HepG2 (cell line): ENCODE measurements around the gene AP3D1. TPM values are rescaled to one million over a fixed set of nuclear protein-coding genes. Genes with fewer than 3 reads are reported as not detected.
A peak's percentile ranks its signal among the peaks of the same experiment; 100 is the strongest.

Experiments
- ARNT2 ChIP-seq: sonication (generic); formaldehyde crosslinking; IDR thresholded peaks from 2 replicates; pipeline ENCODE4 v1.8.0; 2022; ENCODE audit warnings: mild to moderate bottlenecking, low read depth, missing genetic modification reagents, moderate library complexity
- MIER3 ChIP-seq: IDR thresholded peaks from 2 replicates; pipeline ENCODE4 v1.6.1; 2016; ENCODE audit warnings: missing compliant biosample characterization, borderline replicate concordance
- MYC ChIP-seq: sonication (generic); formaldehyde crosslinking; IDR thresholded peaks from 2 replicates; pipeline ENCODE4 v1.9.0; 2021; ENCODE audit warnings: missing genetic modification reagents, borderline replicate concordance
- SIX4 ChIP-seq: sonication (generic); formaldehyde crosslinking; IDR thresholded peaks from 2 replicates; pipeline ENCODE4 v1.4.0; 2020; ENCODE audit warnings: missing genetic modification reagents
- SP4 ChIP-seq: sonication (generic); formaldehyde crosslinking; IDR thresholded peaks from 2 replicates; pipeline ENCODE4 v1.8.1; 2023; ENCODE audit warnings: mild to moderate bottlenecking, missing genetic modification reagents
- YEATS4 ChIP-seq: sonication (generic); formaldehyde crosslinking; IDR thresholded peaks from 2 replicates; pipeline ENCODE4 v1.4.0; 2020; ENCODE audit warnings: missing genetic modification reagents, borderline replicate concordance
- ZBTB3 ChIP-seq: sonication (generic); formaldehyde crosslinking; IDR thresholded peaks from 2 replicates; pipeline ENCODE4 v1.4.0; 2020; ENCODE audit warnings: low read depth, mild to moderate bottlenecking, moderate library complexity, missing genetic modification reagents, borderline replicate concordance
- ZBTB37 ChIP-seq: sonication (generic); formaldehyde crosslinking; IDR thresholded peaks from 2 replicates; pipeline ENCODE4 v1.4.0; 2020; ENCODE audit warnings: mild to moderate bottlenecking, missing genetic modification reagents
- ZNF136 ChIP-seq: sonication (generic); formaldehyde crosslinking; IDR thresholded peaks from 2 replicates; pipeline ENCODE4 v1.8.1; 2022; ENCODE audit warnings: low read depth, mild to moderate bottlenecking, moderate library complexity, missing genetic modification reagents
- ZNF18 ChIP-seq: sonication (generic); formaldehyde crosslinking; IDR thresholded peaks from 2 replicates; pipeline ENCODE4 v1.8.0; 2022; ENCODE audit warnings: mild to moderate bottlenecking, missing genetic modification reagents; ENCODE audit not compliant: insufficient replicate concordance
- ZNF280D ChIP-seq: sonication (generic); formaldehyde crosslinking; IDR thresholded peaks from 2 replicates; pipeline ENCODE4 v1.5.1; 2020; ENCODE audit warnings: mild to moderate bottlenecking, missing genetic modification reagents
- ZNF34 ChIP-seq: sonication (generic); formaldehyde crosslinking; IDR thresholded peaks from 2 replicates; pipeline ENCODE4 v1.4.0; 2020; ENCODE audit warnings: mild to moderate bottlenecking, missing genetic modification reagents, borderline replicate concordance
- ZNF414 ChIP-seq: sonication (generic); formaldehyde crosslinking; IDR thresholded peaks from 2 replicates; pipeline ENCODE4 v1.5.0; 2020; ENCODE audit warnings: missing genetic modification reagents
- ZNF567 ChIP-seq: sonication (generic); formaldehyde crosslinking; IDR thresholded peaks from 2 replicates; pipeline ENCODE4 v1.8.1; 2023; ENCODE audit warnings: mild to moderate bottlenecking, missing genetic modification reagents, borderline replicate concordance
- ZNF784 ChIP-seq: sonication (generic); formaldehyde crosslinking; IDR thresholded peaks from 2 replicates; pipeline ENCODE4 v1.5.1; 2020; ENCODE audit warnings: missing genetic modification reagents, mild to moderate bottlenecking, borderline replicate concordance
- ZNF816 ChIP-seq: sonication (generic); formaldehyde crosslinking; IDR thresholded peaks from 2 replicates; pipeline ENCODE4 v1.8.0; 2022; ENCODE audit warnings: missing genetic modification reagents, mild to moderate bottlenecking, borderline replicate concordance
- ZSCAN9 ChIP-seq: IDR thresholded peaks from 2 replicates; pipeline ENCODE4 v1.6.1; 2016; ENCODE audit warnings: borderline replicate concordance
- polyA plus RNA-seq, 8 experiments: library from polyadenylated mRNA; depleted of rRNA in 3 of 8; stranded (reverse) in 7 of 8; unstranded in 1 of 8; fragments of >200 nt; fragmentation: Illumina TruSeq in 4 of 8; extraction: Trizol in 4 of 8; gene quantifications; 2 replicates each; pipeline versions ENCODE4 v1.2.1 to v1.2.3, GENCODE V29; 2011 to 2016; ENCODE audit warnings: low read depth in 4 of 8, missing spikeins in 1 of 8, mixed read lengths in 1 of 8; ENCODE audit not compliant: insufficient read depth in 1 of 8
- total RNA-seq, 5 experiments: library from RNA; depleted of rRNA; stranded (reverse); fragments of >200 nt; fragmentation: Illumina TruSeq; extraction: Trizol; gene quantifications; 2 replicates each; pipeline ENCODE4 v1.2.3, GENCODE V29; 2016; ENCODE audit warnings: low read depth in 1 of 5

Gene AP3D1
- total and polyA plus RNA-seq, 2 of the 13 experiments (the other 11 are each of a cell fraction or from before 2014, with no cell fraction given), result 68.0 to 82.6 TPM

GRCh38 chr19:2086695-2087620, 64.4 kb downstream of the AP3D1 start (continued):
- peak; percentile 43; the same call in 1 of the 2 replicates for TF ChIP-seq ZBTB37 (CRISPR knock-in tag)
- peak; percentile 70; the same call in 1 of the 2 replicates for TF ChIP-seq MIER3 (CRISPR knock-in tag)
- TF ChIP-seq MYC, result peak; percentile 72
- peak; percentile 52; the same call in 1 of the 2 replicates for TF ChIP-seq ARNT2
- peak; percentile 85 for TF ChIP-seq ZNF136 (CRISPR knock-in tag)
- TF ChIP-seq ZNF34 (CRISPR knock-in tag), result 0 out of 2 replicates have a peak, but pooled peaks have one; percentile 40
- peak; percentile 96 for TF ChIP-seq ZNF280D (CRISPR knock-in tag)
- TF ChIP-seq ZNF414, result peak; percentile 82
- peak; percentile 85; the same call in 1 of the 2 replicates for TF ChIP-seq ZNF816 (CRISPR knock-in tag)
- peak; percentile 92 for TF ChIP-seq ZSCAN9 (CRISPR knock-in tag)
- peak; percentile 82; the same call in 1 of the 2 replicates for TF ChIP-seq YEATS4 (CRISPR knock-in tag)
- TF ChIP-seq SP4 (CRISPR knock-in tag), result peak; percentile 71; the same call in 1 of the 2 replicates
- TF ChIP-seq ZNF567 (CRISPR knock-in tag), result 0 out of 2 replicates have a peak, but pooled peaks have one; percentile 24
- TF ChIP-seq ZNF784 (CRISPR knock-in tag), result peak; percentile 69; the same call in 1 of the 2 replicates
- TF ChIP-seq ZNF18 (CRISPR knock-in tag), result peak; percentile 92
- peak; percentile 86 for TF ChIP-seq SIX4 (CRISPR knock-in tag)
- TF ChIP-seq ZBTB3 (CRISPR knock-in tag), result peak; percentile 93
